ENCODE results near the gene PPP1CA. TPM values are rescaled to one million over a fixed set of nuclear protein-coding genes. Genes with fewer than 3 reads are reported as not detected.

The PPP1CA gene
- total RNA-seq, 1 donor from 2014 or later, result 134 TPM

- Histone ChIP-seq H3K36me3 (no peaks in the 10 kb centered on the region), H3K9me3 (no peaks in the 10 kb centered on the region), H3K27me3 (no peaks in the 10 kb centered on the region), H3K4me3 (peak overlapping the region; percentile 73), H3K4me1 (peaks cover 52% of the 10 kb centered on the region), H3K27ac (peak overlapping the region; percentile 91)
- ATAC-seq (peak; percentile 11), DNase-seq (peak; percentile 76)
- no peak for TF ChIP-seq CTCF (IDR thresholded peaks at IDR 0.05)
- intact Hi-C loops (cut with DNase I), result no loop called here
These were observed 29.2 kb downstream of the PPP1CA start for GRCh38 chr11:67372321-67372992.

- H3K27ac ChIP-seq, result peak overlapping the region; percentile 91
- TF ChIP-seq CTCF (IDR thresholded peaks at IDR 0.05), result no peak
- no peak for ATAC-seq
- intact Hi-C loops (cut with DNase I), result no loop called here
- no peaks in the 10 kb centered on the region for H3K9me3 ChIP-seq
- H3K27me3 ChIP-seq, result no peaks in the 10 kb centered on the region
- peak overlapping the region; percentile 73 for H3K4me3 ChIP-seq
- no peak for DNase-seq
- H3K36me3 ChIP-seq, result no peaks in the 10 kb centered on the region
- H3K4me1 ChIP-seq, result peaks cover 57% of the 10 kb centered on the region
These were observed 29.7 kb downstream of the PPP1CA start for GRCh38 chr11:67371911-67372320.

- peak overlapping the region; percentile 91 for H3K27ac ChIP-seq
- peak; percentile 77 for DNase-seq
These were observed 30.3 kb downstream of the PPP1CA start for GRCh38 chr11:67371189-67371910.

GRCh38 chr11:67370351-67371076 lies 31.1 kb downstream of the PPP1CA start:
- no peak for DNase-seq
- peaks cover 71% of the 10 kb centered on the region for H3K4me1 ChIP-seq
- H3K4me3 ChIP-seq, result no peak overlapping the region
- no peaks in the 10 kb centered on the region for H3K9me3 ChIP-seq
- H3K36me3 ChIP-seq, result no peaks in the 10 kb centered on the region
- no peaks in the 10 kb centered on the region for H3K27me3 ChIP-seq
- TF ChIP-seq CTCF (IDR thresholded peaks at IDR 0.05), result no peak
- no peak for ATAC-seq
- H3K27ac ChIP-seq, result peak overlapping the region; percentile 91
- intact Hi-C loops (cut with DNase I), result no loop called here

More at GRCh38 chr11:67371189-67371910, 30.3 kb downstream of the PPP1CA start:
- Histone ChIP-seq H3K9me3 (no peaks in the 10 kb centered on the region), H3K4me3 (peak overlapping the region; percentile 73), H3K27me3 (no peaks in the 10 kb centered on the region), H3K36me3 (no peaks in the 10 kb centered on the region), H3K4me1 (peaks cover 63% of the 10 kb centered on the region)
- ATAC-seq, result peak; percentile 32
- intact Hi-C loops (cut with DNase I), result no loop called here
- TF ChIP-seq CTCF (IDR thresholded peaks at IDR 0.05), result peak; percentile 52

- intact Hi-C loops (cut with DNase I), result no loop called here
- no peak for TF ChIP-seq CTCF (IDR thresholded peaks at IDR 0.05)
- no peaks in the 10 kb centered on the region for H3K9me3 ChIP-seq
- DNase-seq (no peak), ATAC-seq (no peak)
- no peak overlapping the region for H3K27ac ChIP-seq
- H3K4me3 ChIP-seq, result no peak overlapping the region
- H3K36me3 ChIP-seq, result no peaks in the 10 kb centered on the region
- peaks cover 71% of the 10 kb centered on the region for H3K4me1 ChIP-seq
- H3K27me3 ChIP-seq, result no peaks in the 10 kb centered on the region
These were observed 31.8 kb downstream of the PPP1CA start for GRCh38 chr11:67369801-67370284.
